Activated gamma-delta T cell treated with anti-CD3 and anti-CD28 coated beads, Interleukin-2, amount 50 U/mL, for 16 hours (primary cell): ENCODE data around the gene C11orf21.

Experiments used
- DNase-seq: peaks from one replicate; pipeline ENCODE4 v3.0.0-alpha.2; 2020; ENCODE audit warnings: low read depth

C11orf21 gene

GRCh38 chr11:2308713-2309112 lies 7.0 kb upstream of the C11orf21 start:
- DNase-seq = no peak

GRCh38 chr11:2307501-2308331 lies 6.0 kb upstream of the C11orf21 start:
- DNase-seq = no peak

- no peak for DNase-seq
Measured at GRCh38 chr11:2306877-2307500, 5.3 kb upstream of the C11orf21 start.

GRCh38 chr11:2306452-2306823 lies 4.7 kb upstream of the C11orf21 start:
- no peak for DNase-seq

GRCh38 chr11:2305788-2306451 lies 4.2 kb upstream of the C11orf21 start:
- DNase-seq = no peak

- peak; percentile 82 for DNase-seq
Measured at GRCh38 chr11:2305140-2305778, 3.5 kb upstream of the C11orf21 start.

GRCh38 chr11:2304506-2305139 lies 2.9 kb upstream of the C11orf21 start:
- DNase-seq = no peak

GRCh38 chr11:2303627-2304505 lies 2.1 kb upstream of the C11orf21 start:
- DNase-seq = no peak

- DNase-seq = no peak
Measured at GRCh38 chr11:2302896-2303626, 1.3 kb upstream of the C11orf21 start.

- no peak for DNase-seq
Measured at GRCh38 chr11:2302306-2302895, 683 bp upstream of the C11orf21 start.

GRCh38 chr11:2300936-2301630 lies 635 bp downstream of the C11orf21 start:
- DNase-seq = no peak

- DNase-seq = no peak
Measured at GRCh38 chr11:2300290-2300935, 1.3 kb downstream of the C11orf21 start.

GRCh38 chr11:2299773-2300172 lies 1.9 kb downstream of the C11orf21 start:
- no peak for DNase-seq

- DNase-seq = no peak
Measured at GRCh38 chr11:2298795-2299761, 2.6 kb downstream of the C11orf21 start.

GRCh38 chr11:2298131-2298794 lies 3.5 kb downstream of the C11orf21 start:
- DNase-seq = no peak

- DNase-seq = no peak
Measured at GRCh38 chr11:2297623-2298030, 4.1 kb downstream of the C11orf21 start.
